ENCODE measurements around the gene ARHGAP18. TPM values are rescaled to one million over a fixed set of nuclear protein-coding genes. Genes with fewer than 3 reads are reported as not detected.

Gene ARHGAP18
- total RNA-seq, 1 experiment from 2014 or later = 64.5 TPM

GRCh38 chr6:129679275-129679674 is 30.7 kb downstream of the ARHGAP18 start:
- Mint-ChIP-seq H3K36me3 (ENCODE audit: insufficient read depth, unreplicated experiment) (peaks cover 75% of the 10 kb centered on the region), H3K27me3 (ENCODE audit: unreplicated experiment) (no peaks in the 10 kb centered on the region), H3K27ac (ENCODE audit: unreplicated experiment) (peak overlapping the region; percentile 76), H3K4me1 (ENCODE audit: low read depth, unreplicated experiment) (peaks cover 80% of the 10 kb centered on the region), H3K9me3 (ENCODE audit: low read depth, unreplicated experiment) (peaks cover 3% of the 10 kb centered on the region), H3K4me3 (ENCODE audit: low read depth, unreplicated experiment) (no peak overlapping the region)
- CTCF ChIA-PET = no interaction called here
- TF ChIP-seq CTCF (IDR thresholded peaks at IDR 0.05; ENCODE audit: unreplicated experiment) = no peak
- intact Hi-C loops (cut with micrococcal nuclease; ENCODE audit: unreplicated experiment) = no loop called here
- BruUV-seq (replicated peaks) = no TSS peak
- no peak for DNase-seq

GRCh38 chr6:129678463-129678862 is 31.5 kb downstream of the ARHGAP18 start:
- CTCF ChIA-PET = interaction anchor here (0.7 kb wide), 1 partner anchor 25 kb away, joined by 3 read pairs; no protein-coding TSS in a partner anchor
- H3K4me1 Mint-ChIP-seq (ENCODE audit: low read depth, unreplicated experiment) = peaks cover 75% of the 10 kb centered on the region
- peaks cover 68% of the 10 kb centered on the region for H3K36me3 Mint-ChIP-seq (ENCODE audit: insufficient read depth, unreplicated experiment)
- intact Hi-C loops (cut with micrococcal nuclease; ENCODE audit: unreplicated experiment) = no loop called here
- H3K27me3 Mint-ChIP-seq (ENCODE audit: unreplicated experiment) = no peaks in the 10 kb centered on the region
- DNase-seq = no peak
- no peak for TF ChIP-seq CTCF (IDR thresholded peaks at IDR 0.05; ENCODE audit: unreplicated experiment)
- peaks cover 3% of the 10 kb centered on the region for H3K9me3 Mint-ChIP-seq (ENCODE audit: low read depth, unreplicated experiment)
- no TSS peak for BruUV-seq (replicated peaks)
- peak overlapping the region; percentile 78 for H3K27ac Mint-ChIP-seq (ENCODE audit: unreplicated experiment)
- peak overlapping the region; percentile 24 for H3K4me3 Mint-ChIP-seq (ENCODE audit: low read depth, unreplicated experiment)

DNA sequence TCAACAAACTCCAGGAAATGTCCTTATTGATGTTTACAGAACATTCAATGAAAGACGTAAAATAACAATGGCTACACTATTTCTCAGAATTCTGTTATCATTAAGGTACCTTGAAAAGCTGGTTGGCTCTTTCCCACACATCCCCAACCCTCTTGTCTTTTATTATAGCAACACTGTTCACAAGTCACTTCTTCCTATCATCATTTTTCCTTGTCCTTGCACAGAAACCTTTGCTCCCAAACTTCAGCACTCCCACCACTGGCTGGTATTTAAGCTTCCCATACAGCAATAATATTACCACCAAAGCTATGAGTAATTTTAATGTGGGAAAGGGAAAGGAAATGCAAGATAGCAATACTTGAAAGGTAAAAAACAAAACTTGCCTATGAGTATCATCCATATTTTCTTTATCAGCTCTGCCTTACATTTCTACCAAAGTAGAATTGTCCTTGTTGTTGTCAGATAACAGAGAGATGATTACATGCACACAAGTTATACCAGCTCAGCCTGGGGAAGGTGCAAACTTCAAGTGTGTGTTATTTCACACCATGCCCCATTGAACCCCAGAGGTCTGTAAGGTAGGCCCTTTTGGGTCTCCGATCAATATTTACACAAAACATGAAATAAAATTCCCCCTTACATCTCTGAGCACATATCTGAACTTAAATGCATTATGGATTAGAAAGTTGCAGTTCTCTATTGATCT is 32.2 kb downstream of the ARHGAP18 start:
- CTCF ChIA-PET = no interaction called here
- Mint-ChIP-seq H3K27me3 (ENCODE audit: unreplicated experiment) (no peaks in the 10 kb centered on the region), H3K36me3 (ENCODE audit: insufficient read depth, unreplicated experiment) (peaks cover 71% of the 10 kb centered on the region), H3K4me1 (ENCODE audit: low read depth, unreplicated experiment) (peaks cover 75% of the 10 kb centered on the region), H3K9me3 (ENCODE audit: low read depth, unreplicated experiment) (peaks cover 3% of the 10 kb centered on the region), H3K4me3 (ENCODE audit: low read depth, unreplicated experiment) (peak overlapping the region; percentile 24), H3K27ac (ENCODE audit: unreplicated experiment) (peak overlapping the region; percentile 78)
- no peak for TF ChIP-seq CTCF (IDR thresholded peaks at IDR 0.05; ENCODE audit: unreplicated experiment)
- intact Hi-C loops (cut with micrococcal nuclease; ENCODE audit: unreplicated experiment) = no loop called here
- BruUV-seq (replicated peaks) = no TSS peak
- no peak for DNase-seq

- peaks cover 2% of the 10 kb centered on the region for H3K9me3 Mint-ChIP-seq (ENCODE audit: low read depth, unreplicated experiment)
- peaks cover 76% of the 10 kb centered on the region for H3K4me1 Mint-ChIP-seq (ENCODE audit: low read depth, unreplicated experiment)
- TF ChIP-seq CTCF (IDR thresholded peaks at IDR 0.05; ENCODE audit: unreplicated experiment) = no peak
- H3K4me3 Mint-ChIP-seq (ENCODE audit: low read depth, unreplicated experiment) = no peak overlapping the region
- H3K27me3 Mint-ChIP-seq (ENCODE audit: unreplicated experiment) = no peaks in the 10 kb centered on the region
- no peak for DNase-seq
- intact Hi-C loops (cut with micrococcal nuclease; ENCODE audit: unreplicated experiment) = no loop called here
- no TSS peak for BruUV-seq (replicated peaks)
- H3K27ac Mint-ChIP-seq (ENCODE audit: unreplicated experiment) = peak overlapping the region; percentile 82
- CTCF ChIA-PET = interaction anchor here (0.6 to 1.3 kb wide), 3 partner anchors 37 to 1359 kb away, joined by 3 to 5 read pairs (median 4); no protein-coding TSS in a partner anchor
- peaks cover 64% of the 10 kb centered on the region for H3K36me3 Mint-ChIP-seq (ENCODE audit: insufficient read depth, unreplicated experiment)
These were observed 34.1 kb downstream of the ARHGAP18 start for GRCh38 chr6:129675669-129676472.
